Fibroblast of lung (primary cell): ENCODE measurements around the gene BCAN.

ENCODE experiments used
- EZH2 ChIP-seq: IDR thresholded peaks from 2 replicates; pipeline ENCODE4 v1.5.1; 2012; ENCODE audit warnings: low read length, control low read depth, mild to moderate bottlenecking; ENCODE audit errors: missing control alignments
- TF ChIP-seq, protein P1 (sequence below), 2 donors: IDR thresholded peaks in 1 of 2; conservative IDR thresholded peaks in 1 of 2; 1 replicate in 1 of 2; 2 replicates in 1 of 2; pipeline ENCODE4 v1.5.1; 2011 to 2012; ENCODE audit warnings: low read length in 2 of 2, control low read depth in 1 of 2, inconsistent platforms in 1 of 2, low read depth in 1 of 2, mild to moderate bottlenecking in 1 of 2

DNA sequence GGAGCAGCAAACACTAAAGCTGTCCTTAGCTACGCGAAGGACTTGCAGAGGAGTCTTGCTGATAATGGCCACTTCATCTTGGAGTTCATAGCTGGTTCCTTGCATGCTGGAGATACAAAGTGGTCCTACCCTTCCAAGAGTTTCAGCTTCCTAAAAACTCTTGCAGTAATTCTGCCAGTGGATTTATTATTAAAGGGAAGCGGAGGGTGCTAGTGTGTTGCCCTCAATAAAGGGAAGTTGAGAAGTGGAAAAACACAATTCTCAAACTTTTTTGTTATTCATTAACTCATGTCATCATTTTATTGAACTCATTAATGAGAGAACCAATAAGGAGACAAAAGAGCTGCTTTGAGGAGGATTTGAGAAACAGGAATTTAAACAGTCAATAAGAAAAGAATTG is 29.3 kb upstream of the BCAN start:
- TF ChIP-seq, protein P1, sequence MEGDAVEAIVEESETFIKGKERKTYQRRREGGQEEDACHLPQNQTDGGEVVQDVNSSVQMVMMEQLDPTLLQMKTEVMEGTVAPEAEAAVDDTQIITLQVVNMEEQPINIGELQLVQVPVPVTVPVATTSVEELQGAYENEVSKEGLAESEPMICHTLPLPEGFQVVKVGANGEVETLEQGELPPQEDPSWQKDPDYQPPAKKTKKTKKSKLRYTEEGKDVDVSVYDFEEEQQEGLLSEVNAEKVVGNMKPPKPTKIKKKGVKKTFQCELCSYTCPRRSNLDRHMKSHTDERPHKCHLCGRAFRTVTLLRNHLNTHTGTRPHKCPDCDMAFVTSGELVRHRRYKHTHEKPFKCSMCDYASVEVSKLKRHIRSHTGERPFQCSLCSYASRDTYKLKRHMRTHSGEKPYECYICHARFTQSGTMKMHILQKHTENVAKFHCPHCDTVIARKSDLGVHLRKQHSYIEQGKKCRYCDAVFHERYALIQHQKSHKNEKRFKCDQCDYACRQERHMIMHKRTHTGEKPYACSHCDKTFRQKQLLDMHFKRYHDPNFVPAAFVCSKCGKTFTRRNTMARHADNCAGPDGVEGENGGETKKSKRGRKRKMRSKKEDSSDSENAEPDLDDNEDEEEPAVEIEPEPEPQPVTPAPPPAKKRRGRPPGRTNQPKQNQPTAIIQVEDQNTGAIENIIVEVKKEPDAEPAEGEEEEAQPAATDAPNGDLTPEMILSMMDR (conservative IDR thresholded peaks at IDR 0.05 in 1 of 2, IDR thresholded peaks at IDR 0.05 in 1 of 2; ENCODE audit: low read depth in 1 of 2, low read length in 2 of 2), result no peak
- TF ChIP-seq EZH2, result no peak
